Body of pancreas (tissue), 4 donors: ENCODE results near the gene CSF2.
"Not testable (repeated sequence)": the region's sequence is repeated elsewhere in the genome, so short reads cannot be mapped to it uniquely, and the experiment has no call there.

ENCODE experiments used
- POLR2A ChIP-seq, 3 donors: fragments of 450-650 bp; IDR thresholded peaks; one replicate each; pipeline ENCODE4 v1.6.1; 2016; ENCODE audit warnings: antibody characterized with exemption in 3 of 3, mild to moderate bottlenecking in 2 of 3
- TF ChIP-seq, protein P1 (sequence below), 7 experiments: fragments of 450-650 bp in 4 of 7; fragments of 200-600 bp in 3 of 7; sonication (generic) in 3 of 7; IDR thresholded peaks; one replicate each; pipeline ENCODE4 v1.5.1; 2016 to 2019; ENCODE audit warnings: antibody characterized with exemption in 7 of 7

GRCh38 chr5:132108957-132109356 is 35.4 kb downstream of the CSF2 start:
- TF ChIP-seq, protein P1, sequence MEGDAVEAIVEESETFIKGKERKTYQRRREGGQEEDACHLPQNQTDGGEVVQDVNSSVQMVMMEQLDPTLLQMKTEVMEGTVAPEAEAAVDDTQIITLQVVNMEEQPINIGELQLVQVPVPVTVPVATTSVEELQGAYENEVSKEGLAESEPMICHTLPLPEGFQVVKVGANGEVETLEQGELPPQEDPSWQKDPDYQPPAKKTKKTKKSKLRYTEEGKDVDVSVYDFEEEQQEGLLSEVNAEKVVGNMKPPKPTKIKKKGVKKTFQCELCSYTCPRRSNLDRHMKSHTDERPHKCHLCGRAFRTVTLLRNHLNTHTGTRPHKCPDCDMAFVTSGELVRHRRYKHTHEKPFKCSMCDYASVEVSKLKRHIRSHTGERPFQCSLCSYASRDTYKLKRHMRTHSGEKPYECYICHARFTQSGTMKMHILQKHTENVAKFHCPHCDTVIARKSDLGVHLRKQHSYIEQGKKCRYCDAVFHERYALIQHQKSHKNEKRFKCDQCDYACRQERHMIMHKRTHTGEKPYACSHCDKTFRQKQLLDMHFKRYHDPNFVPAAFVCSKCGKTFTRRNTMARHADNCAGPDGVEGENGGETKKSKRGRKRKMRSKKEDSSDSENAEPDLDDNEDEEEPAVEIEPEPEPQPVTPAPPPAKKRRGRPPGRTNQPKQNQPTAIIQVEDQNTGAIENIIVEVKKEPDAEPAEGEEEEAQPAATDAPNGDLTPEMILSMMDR (IDR thresholded peaks at IDR 0.05), result not testable (repeated sequence)
- TF ChIP-seq POLR2A (IDR thresholded peaks at IDR 0.05), result not testable (repeated sequence)
